Measurements from ENCODE around the gene COLQ.
"Not testable (repeated sequence)": the region's sequence is repeated elsewhere in the genome, so short reads cannot be mapped to it uniquely, and the experiment has no call there.

COLQ gene

DNA sequence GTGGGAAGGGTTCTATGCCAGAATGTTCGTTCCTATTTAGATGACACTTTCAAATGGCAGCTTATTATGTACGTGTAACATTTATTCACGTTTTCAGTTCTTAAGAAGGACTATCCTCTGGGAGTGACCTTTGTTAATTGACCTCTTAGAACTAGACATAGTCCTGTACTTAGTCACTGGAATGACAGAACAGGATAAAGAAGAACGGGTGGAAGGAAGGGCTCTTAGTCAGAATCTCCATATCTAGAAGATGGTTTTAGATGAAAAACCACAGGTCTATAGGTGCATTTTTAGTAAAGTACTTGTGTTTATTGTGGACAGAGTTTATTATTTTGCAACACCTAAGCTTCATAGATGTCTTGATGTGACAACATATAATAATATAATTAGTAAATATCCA is 100.6 kb downstream of the COLQ start:
- no peak for DNase-seq

DNA sequence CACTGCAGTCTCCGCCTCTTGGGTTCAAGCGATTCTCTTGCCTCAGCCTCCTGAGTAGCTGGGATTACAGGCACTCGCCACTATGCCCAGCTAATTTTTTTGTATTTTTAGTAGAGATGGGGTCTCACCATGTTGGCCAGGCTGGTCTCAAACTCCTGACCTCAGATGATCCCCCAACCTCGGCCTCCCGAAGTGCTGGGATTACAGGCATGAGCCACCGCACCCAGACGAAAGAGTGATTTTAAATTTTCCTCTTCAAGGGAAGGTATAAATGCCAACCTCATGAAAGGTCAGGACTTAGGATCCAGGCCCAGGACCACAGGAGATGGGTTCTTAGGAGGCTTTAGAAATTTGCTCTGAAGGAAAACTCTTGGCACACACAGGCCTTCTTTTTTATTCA is 110.5 kb downstream of the COLQ start:
- not testable (repeated sequence) for DNase-seq

DNA sequence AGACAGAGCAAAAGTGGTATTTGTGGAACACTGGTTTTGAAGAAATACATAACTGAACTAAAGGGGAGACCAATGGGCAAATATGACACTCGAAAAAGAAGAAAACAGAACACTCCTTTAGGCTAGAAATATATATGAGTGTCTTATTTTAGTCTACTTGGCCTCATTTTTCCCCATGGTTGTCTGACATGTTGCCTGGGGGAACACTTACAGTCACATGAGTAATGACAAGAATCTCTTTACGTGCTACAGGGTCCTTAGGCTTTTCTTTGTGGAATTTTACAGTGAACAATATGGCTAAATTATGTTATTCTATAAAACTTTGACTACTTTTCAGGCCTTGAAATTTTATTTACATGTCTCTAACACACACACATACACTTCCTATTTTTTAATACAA is 111.7 kb downstream of the COLQ start:
- DNase-seq, result no peak

DNA sequence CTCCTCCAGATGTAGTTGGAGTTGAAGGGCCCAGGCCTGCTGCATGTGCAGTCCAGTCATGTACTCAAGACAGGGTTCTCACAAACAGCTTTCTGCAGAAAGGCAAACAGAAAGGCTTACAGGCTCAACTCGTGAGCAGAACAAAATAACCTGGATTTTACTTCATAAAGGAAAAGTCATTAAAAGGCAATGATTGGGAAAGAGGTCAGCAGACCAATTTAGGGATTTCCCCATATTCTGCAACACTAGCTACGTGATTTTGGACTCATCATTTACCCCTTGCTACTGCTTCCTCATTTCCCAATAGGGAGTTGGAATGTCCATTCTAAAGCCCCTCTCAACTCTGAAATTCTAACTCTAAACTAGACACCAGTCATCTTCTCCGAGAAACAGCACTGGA is 112.3 kb downstream of the COLQ start:
- DNase-seq, result no peak

DNA sequence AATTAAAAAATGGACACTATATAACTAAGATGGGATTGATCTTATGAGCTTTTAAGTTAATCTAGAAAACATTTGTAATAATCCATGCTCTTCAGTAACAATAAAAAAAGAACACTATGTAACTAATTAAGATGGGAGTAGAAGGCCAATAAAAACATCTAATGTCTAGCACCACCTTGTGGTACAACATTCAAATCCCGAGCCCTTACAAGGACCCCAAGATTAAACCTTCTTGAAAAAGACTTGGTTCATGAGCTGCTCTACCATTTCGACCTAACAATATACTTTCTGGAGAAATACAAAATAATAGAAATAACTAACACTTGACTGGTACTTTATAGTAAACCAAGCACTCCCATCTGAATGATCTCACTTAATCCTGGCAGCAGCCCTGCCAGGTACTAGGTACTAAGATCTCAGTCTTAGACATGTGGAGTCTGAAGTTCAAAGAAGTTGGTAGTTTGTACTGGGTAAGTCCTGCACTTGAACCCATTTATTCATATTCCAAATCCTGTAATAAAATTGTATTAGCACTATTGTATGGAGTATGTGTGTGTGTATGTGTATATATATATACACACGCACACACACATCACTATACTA is 116.0 kb downstream of the COLQ start:
- peak; percentile 7 to 36 for DNase-seq

DNA sequence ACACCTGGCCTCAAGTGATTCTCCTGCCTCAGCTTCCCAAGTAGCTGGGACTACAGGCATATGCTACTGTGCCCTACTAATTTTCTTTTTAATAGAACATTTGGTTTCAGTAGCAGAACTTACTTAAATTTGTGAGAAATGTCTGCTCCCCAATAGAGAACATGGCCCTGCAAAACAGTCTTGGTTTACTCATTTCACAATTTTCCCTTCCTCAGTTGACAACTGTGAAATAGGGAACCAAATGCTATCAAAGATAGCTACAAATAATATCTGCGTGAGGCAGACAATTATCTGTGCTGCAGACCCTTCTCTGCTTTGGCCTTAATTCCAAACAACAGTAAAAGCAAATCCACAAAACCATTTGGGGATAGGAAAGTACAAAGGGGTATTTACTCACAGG is 116.7 kb downstream of the COLQ start:
- DNase-seq, result no peak

DNA sequence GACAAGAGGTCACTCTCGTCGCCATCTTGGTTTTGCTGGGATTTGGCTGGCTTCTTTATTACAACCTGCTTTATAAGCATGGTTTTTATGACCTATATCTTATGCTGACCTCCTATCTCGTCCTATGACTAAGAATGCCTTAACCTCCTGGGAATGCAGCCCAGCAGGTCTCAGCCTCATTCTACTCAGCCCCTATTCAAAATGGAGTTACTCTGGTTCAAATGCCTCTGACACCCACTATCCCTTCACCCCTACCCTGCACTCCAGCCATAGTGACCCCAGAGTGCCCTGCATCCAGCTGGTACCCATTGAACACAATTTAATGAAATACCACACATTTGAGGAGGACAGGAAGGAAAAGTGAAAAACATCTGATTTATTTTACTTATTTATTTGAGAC is 117.5 kb downstream of the COLQ start:
- no peak for DNase-seq

DNA sequence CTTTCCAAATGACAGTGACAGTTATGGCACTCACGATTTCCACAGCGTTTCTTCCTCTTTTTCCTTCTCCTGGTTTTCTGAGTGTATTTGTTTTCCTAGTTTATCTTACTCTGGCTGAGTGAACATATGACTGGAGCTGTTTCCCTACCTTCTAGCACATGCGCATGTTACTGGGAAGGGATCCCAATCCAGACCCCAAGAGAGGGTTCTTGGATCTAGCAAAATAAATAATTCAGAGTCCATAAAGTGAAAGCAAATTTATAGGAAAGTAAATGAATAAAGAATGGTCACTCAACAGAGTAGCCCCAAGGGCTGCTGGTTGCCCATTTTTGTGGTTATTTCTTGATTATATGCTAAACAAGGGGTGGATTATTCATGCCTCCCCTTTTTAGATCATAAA is 118.0 kb downstream of the COLQ start:
- no peak for DNase-seq

DNA sequence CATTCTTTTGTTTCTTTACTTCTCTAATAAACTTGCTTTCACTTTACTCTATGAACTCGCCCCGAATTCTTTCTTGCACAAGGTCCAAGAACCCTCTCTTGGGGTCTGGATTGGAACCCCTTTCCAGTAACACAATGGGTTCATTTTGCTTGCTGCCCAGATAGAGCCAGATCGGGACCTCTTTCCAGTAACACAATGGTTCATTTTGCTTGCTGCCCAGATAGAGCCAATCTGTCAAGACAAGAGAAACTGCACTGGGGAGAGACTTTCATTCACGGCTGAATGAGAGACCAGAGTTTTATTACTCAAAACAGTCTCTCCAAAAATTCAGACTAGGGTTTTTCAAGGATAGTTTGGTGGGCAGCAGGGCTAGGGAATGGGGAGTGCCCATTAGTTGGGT is 119.6 kb downstream of the COLQ start:
- DNase-seq, result no peak
